ENCODE measurements around the gene STX2.

- TF ChIP-seq POLR2A (IDR thresholded peaks at IDR 0.05; ENCODE audit: low read depth, low read length), result no peak
- no peak for TF ChIP-seq POLR2AphosphoS5 (IDR thresholded peaks at IDR 0.05; ENCODE audit: low read depth, low read length)
- TF ChIP-seq TAF1 (IDR thresholded peaks at IDR 0.05; ENCODE audit: borderline replicate concordance, low read depth, low read length), result no peak
These were observed 58.0 kb downstream of the STX2 start for GRCh38 chr12:130780880-130781575.
